ENCODE results near the gene LEPR. TPM values are rescaled to one million over a fixed set of nuclear protein-coding genes. Genes with fewer than 3 reads are reported as not detected.

Gene LEPR
- total and polyA plus RNA-seq, 2 donors (not counting 3 experiments of a cell fraction or from before 2014, with no cell fraction given), result 11.1 to 18.7 TPM

DNA sequence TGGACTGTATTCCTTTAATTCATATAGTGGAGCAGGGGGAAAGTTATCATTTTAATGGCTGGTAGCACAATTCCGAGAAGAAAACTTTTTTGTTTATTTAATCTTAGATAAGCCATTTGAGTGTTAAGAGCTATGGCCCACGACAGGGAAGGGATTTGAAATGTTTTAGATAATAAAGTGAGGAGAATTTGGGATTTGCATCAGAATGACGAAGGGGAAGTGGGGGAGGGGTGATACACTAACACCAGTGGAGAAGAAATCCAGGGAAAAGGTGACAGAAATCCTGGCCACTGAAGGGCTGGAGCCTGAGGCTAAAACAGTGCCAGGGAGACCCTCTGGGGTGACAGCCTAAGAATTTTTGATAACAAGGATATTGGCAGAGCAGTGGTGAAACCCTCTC, 21.0 kb downstream of the LEPR start:
- POLR2A ChIA-PET, result no interaction called here
- Histone ChIP-seq H3K9me1 (replicated peaks; ENCODE audit: control insufficient read depth, extremely low read depth, insufficient read depth, low read length) (no peaks in the 10 kb centered on the region), H3K9ac (replicated peaks; ENCODE audit: extremely low read depth, insufficient read depth, low read length) (no peak overlapping the region), H3K79me2 (ENCODE audit: control insufficient read depth, insufficient read depth, low read length) (no peaks in the 10 kb centered on the region), H4K20me1 (replicated peaks; ENCODE audit: control insufficient read depth, extremely low read depth, insufficient read depth, low read length) (no peaks in the 10 kb centered on the region), H3K4me1 (ENCODE audit: control insufficient read depth, extremely low read depth, insufficient read depth, low read length) (no peaks in the 10 kb centered on the region), H3K4me3 (replicated peaks in 1 of 3; ENCODE audit: insufficient read depth in 1 of 3, low read depth in 1 of 3, low read length in 3 of 3) (no peak overlapping the region), H3K27me3 (ENCODE audit: control insufficient read depth in 2 of 2, insufficient read depth in 2 of 2, low read length in 2 of 2) (no peaks in the 10 kb centered on the region), H3K27ac (ENCODE audit: insufficient read depth, low read depth, low read length) (no peak overlapping the region), H3K4me2 (ENCODE audit: insufficient read depth, low read length) (no peak overlapping the region), H3K9me3 (replicated peaks; ENCODE audit: control insufficient read depth, insufficient read depth, low read length) (no peaks in the 10 kb centered on the region), H3K36me3 (ENCODE audit: control insufficient read depth in 2 of 2, extremely low read depth in 1 of 2, insufficient read depth in 2 of 2, low read length in 2 of 2) (no peaks in the 10 kb centered on the region), H2AFZ (ENCODE audit: low read depth, low read length) (no peak overlapping the region)
- CTCF ChIA-PET, result interaction anchor here (1.1 to 4.6 kb wide), 5 partner anchors 8 to 246 kb away, joined by 3 to 24 read pairs (median 6); partner anchors contain the start of genes LEPR and LEPROT
- dilution Hi-C loops (cut with MboI; ENCODE audit: extremely low pct_ligation_motif_present, low sequenced_read_pairs) (no loop called here), intact Hi-C loops (cut with micrococcal nuclease) (no loop called here)
- BruUV-seq (replicated peaks), result no TSS peak
- FAIRE-seq, result no peak
- no peak for TF ChIP-seq POLR2A (IDR thresholded peaks at IDR 0.05; ENCODE audit: low read depth, low read length)
- no peak for TF ChIP-seq EZH2 (IDR thresholded peaks at IDR 0.05; ENCODE audit: borderline replicate concordance, low read depth, low read length, severe bottlenecking)
- TF ChIP-seq FOS (IDR thresholded peaks at IDR 0.05; ENCODE audit: borderline replicate concordance, insufficient read depth, low read length), result no peak
- no peak for TF ChIP-seq GATA2 (IDR thresholded peaks at IDR 0.05; ENCODE audit: insufficient read depth, insufficient read length, low read depth, low read length)
- TF ChIP-seq, protein P1, sequence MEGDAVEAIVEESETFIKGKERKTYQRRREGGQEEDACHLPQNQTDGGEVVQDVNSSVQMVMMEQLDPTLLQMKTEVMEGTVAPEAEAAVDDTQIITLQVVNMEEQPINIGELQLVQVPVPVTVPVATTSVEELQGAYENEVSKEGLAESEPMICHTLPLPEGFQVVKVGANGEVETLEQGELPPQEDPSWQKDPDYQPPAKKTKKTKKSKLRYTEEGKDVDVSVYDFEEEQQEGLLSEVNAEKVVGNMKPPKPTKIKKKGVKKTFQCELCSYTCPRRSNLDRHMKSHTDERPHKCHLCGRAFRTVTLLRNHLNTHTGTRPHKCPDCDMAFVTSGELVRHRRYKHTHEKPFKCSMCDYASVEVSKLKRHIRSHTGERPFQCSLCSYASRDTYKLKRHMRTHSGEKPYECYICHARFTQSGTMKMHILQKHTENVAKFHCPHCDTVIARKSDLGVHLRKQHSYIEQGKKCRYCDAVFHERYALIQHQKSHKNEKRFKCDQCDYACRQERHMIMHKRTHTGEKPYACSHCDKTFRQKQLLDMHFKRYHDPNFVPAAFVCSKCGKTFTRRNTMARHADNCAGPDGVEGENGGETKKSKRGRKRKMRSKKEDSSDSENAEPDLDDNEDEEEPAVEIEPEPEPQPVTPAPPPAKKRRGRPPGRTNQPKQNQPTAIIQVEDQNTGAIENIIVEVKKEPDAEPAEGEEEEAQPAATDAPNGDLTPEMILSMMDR (IDR thresholded peaks at IDR 0.05; ENCODE audit: extremely low read depth in 1 of 2, insufficient read depth in 1 of 2, low read depth in 1 of 2, low read length in 2 of 2), result no peak
- TF ChIP-seq MYC (IDR thresholded peaks at IDR 0.05; ENCODE audit: low read depth, low read length), result no peak
- TF ChIP-seq, protein P2, sequence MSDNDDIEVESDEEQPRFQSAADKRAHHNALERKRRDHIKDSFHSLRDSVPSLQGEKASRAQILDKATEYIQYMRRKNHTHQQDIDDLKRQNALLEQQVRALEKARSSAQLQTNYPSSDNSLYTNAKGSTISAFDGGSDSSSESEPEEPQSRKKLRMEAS (IDR thresholded peaks at IDR 0.05; ENCODE audit: insufficient read depth, insufficient read length), result no peak
- no peak for TF ChIP-seq JUN (IDR thresholded peaks at IDR 0.05; ENCODE audit: borderline replicate concordance, insufficient read depth, insufficient read length, low read depth)
- no peak for TF ChIP-seq POLR2AphosphoS5 (IDR thresholded peaks at IDR 0.05; ENCODE audit: insufficient read depth, low read depth, low read length)
- DNase-seq (ENCODE audit: low read depth, low spot score), result no peak
